OCI-LY7 (cell line): ENCODE results near the gene SSTR5.

ENCODE experiments used
- CTCF ChIP-seq: fragments of 200-600 bp; sonication (generic); conservative IDR thresholded peaks from 2 replicates; pipeline ENCODE4 v1.5.1; 2014; ENCODE audit warnings: mild to moderate bottlenecking, antibody characterized with exemption, low read length, moderate library complexity, mixed read lengths
- EZH2phosphoT487 ChIP-seq: fragments of 200-600 bp; sonication (generic); IDR thresholded peaks from 2 replicates; pipeline ENCODE4 v1.6.1; 2018; ENCODE audit warnings: low read depth, borderline replicate concordance, mild to moderate bottlenecking, mixed run types, antibody characterized with exemption, low read length, moderate library complexity, mixed read lengths

GRCh38 chr16:1107731-1108130 is 35.2 kb downstream of the SSTR5 start:
- TF ChIP-seq EZH2phosphoT487, result no peak
- TF ChIP-seq CTCF, result no peak
